HepG2 (cell line): ENCODE measurements around the gene SYS1. TPM values are rescaled to one million over a fixed set of nuclear protein-coding genes. Genes with fewer than 3 reads are reported as not detected.

Experiments
- HMG20A ChIP-seq: IDR thresholded peaks from 2 replicates; pipeline ENCODE4 v1.6.1; 2016; ENCODE audit warnings: borderline replicate concordance
- IRF2 ChIP-seq: IDR thresholded peaks from 2 replicates; pipeline ENCODE4 v1.6.1; 2018; ENCODE audit warnings: missing genetic modification reagents, missing compliant biosample characterization
- PCBP2 ChIP-seq: fragments of 200-400 bp; formaldehyde crosslinking; optimal IDR thresholded peaks from 2 replicates; pipeline ENCODE3; 2018; ENCODE audit warnings: low read length, low read depth; ENCODE audit not compliant: poor library complexity, severe bottlenecking
- RFX3 ChIP-seq: IDR thresholded peaks from 2 replicates; pipeline ENCODE4 v1.6.1; 2016; ENCODE audit warnings: missing biosample characterization, missing genetic modification reagents
- ZNF329 ChIP-seq: sonication (generic); formaldehyde crosslinking; IDR thresholded peaks from 2 replicates; pipeline ENCODE4 v1.9.0; 2021; ENCODE audit warnings: low read depth, mild to moderate bottlenecking, missing genetic modification reagents
- ZNF34 ChIP-seq: sonication (generic); formaldehyde crosslinking; IDR thresholded peaks from 2 replicates; pipeline ENCODE4 v1.4.0; 2020; ENCODE audit warnings: mild to moderate bottlenecking, missing genetic modification reagents, borderline replicate concordance
- ZNF546 ChIP-seq: sonication (generic); formaldehyde crosslinking; conservative IDR thresholded peaks from 2 replicates; pipeline ENCODE4 v1.8.1; 2023; ENCODE audit warnings: mild to moderate bottlenecking, missing genetic modification reagents
- ZNF550 ChIP-seq: sonication (generic); formaldehyde crosslinking; IDR thresholded peaks from 2 replicates; pipeline ENCODE4 v1.4.0; 2020; ENCODE audit warnings: mild to moderate bottlenecking, missing genetic modification reagents, borderline replicate concordance
- ZNF850 ChIP-seq: sonication (generic); formaldehyde crosslinking; conservative IDR thresholded peaks from 2 replicates; pipeline ENCODE4 v1.9.0; 2021; ENCODE audit warnings: mild to moderate bottlenecking, missing genetic modification reagents
- polyA plus RNA-seq, 8 experiments: library from polyadenylated mRNA; depleted of rRNA in 3 of 8; stranded (reverse) in 7 of 8; unstranded in 1 of 8; fragments of >200 nt; fragmentation: Illumina TruSeq in 4 of 8; extraction: Trizol in 4 of 8; gene quantifications; 2 replicates each; pipeline versions ENCODE4 v1.2.1 to v1.2.3, GENCODE V29; 2011 to 2016; ENCODE audit warnings: low read depth in 4 of 8, missing spikeins in 1 of 8, mixed read lengths in 1 of 8; ENCODE audit not compliant: insufficient read depth in 1 of 8
- total RNA-seq, 5 experiments: library from RNA; depleted of rRNA; stranded (reverse); fragments of >200 nt; fragmentation: Illumina TruSeq; extraction: Trizol; gene quantifications; 2 replicates each; pipeline ENCODE4 v1.2.3, GENCODE V29; 2016; ENCODE audit warnings: low read depth in 1 of 5
- TF ChIP-seq, protein P1 (sequence below): sonication (generic); formaldehyde crosslinking; IDR thresholded peaks from 2 replicates; pipeline ENCODE4 v1.4.0; 2020; ENCODE audit warnings: missing genetic modification reagents
- TF ChIP-seq, protein P2 (sequence below): sonication (generic); formaldehyde crosslinking; IDR thresholded peaks from 2 replicates; pipeline ENCODE4 v1.4.0; 2020; ENCODE audit warnings: missing genetic modification reagents, mild to moderate bottlenecking, borderline replicate concordance
- TF ChIP-seq, protein P3 (sequence below): IDR thresholded peaks from 2 replicates; pipeline ENCODE4 v1.6.1; 2018; ENCODE audit warnings: missing genetic modification reagents
- TF ChIP-seq, protein P4 (sequence below): sonication (generic); formaldehyde crosslinking; IDR thresholded peaks from 2 replicates; pipeline ENCODE4 v1.8.0; 2022; ENCODE audit warnings: missing genetic modification reagents, mild to moderate bottlenecking, borderline replicate concordance
- TF ChIP-seq, protein P5 (sequence below): IDR thresholded peaks from 2 replicates; pipeline ENCODE4 v1.6.1; 2016
- TF ChIP-seq, protein P6 (sequence below): IDR thresholded peaks from 2 replicates; pipeline ENCODE4 v1.6.1; 2016; ENCODE audit warnings: low read depth
- TF ChIP-seq, protein P7 (sequence below): sonication (generic); formaldehyde crosslinking; IDR thresholded peaks from 2 replicates; pipeline ENCODE4 v1.4.0; 2020; ENCODE audit warnings: mild to moderate bottlenecking, missing genetic modification reagents, borderline replicate concordance

The SYS1 gene
- total and polyA plus RNA-seq, 2 of the 13 experiments (the other 11 are each of a cell fraction or from before 2014, with no cell fraction given) = 38.3 to 65.6 TPM

DNA sequence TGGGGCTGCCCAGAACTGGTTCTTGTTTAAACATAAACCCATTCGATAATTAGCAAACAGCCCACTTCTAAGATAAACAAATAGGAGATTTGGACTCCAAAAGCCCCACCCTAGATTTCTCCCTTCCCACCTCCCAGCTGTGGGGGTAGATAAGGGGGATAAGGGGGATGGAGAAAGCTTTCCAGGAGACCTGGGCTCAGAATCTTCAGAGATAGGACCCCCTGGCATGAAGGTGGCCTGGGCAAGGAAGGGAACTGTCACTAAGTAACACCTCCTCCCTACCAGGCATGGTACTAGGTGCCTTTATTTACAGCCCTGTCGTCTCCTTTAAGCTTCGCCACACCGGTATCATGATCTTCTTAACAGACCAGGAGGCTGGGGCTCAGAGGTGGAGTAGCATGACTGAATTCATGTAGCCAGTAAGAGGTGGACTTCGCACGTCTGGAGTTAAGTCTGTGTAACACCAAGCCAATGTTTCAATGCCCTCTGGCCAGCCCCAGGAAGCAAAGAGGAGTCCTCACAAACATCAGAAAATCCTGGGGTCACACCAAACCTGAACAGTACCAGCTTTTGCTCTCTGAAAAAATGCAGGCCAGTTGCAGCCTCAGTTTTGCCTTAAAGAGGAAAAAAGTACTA, 19.3 kb upstream of the SYS1 start (continued):
- TF ChIP-seq, protein P1, sequence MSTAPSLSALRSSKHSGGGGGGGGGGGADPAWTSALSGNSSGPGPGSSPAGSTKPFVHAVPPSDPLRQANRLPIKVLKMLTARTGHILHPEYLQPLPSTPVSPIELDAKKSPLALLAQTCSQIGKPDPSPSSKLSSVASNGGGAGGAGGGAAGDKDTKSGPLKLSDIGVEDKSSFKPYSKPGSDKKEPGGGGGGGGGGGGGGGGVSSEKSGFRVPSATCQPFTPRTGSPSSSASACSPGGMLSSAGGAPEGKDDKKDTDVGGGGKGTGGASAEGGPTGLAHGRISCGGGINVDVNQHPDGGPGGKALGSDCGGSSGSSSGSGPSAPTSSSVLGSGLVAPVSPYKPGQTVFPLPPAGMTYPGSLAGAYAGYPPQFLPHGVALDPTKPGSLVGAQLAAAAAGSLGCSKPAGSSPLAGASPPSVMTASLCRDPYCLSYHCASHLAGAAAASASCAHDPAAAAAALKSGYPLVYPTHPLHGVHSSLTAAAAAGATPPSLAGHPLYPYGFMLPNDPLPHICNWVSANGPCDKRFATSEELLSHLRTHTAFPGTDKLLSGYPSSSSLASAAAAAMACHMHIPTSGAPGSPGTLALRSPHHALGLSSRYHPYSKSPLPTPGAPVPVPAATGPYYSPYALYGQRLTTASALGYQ (CRISPR knock-in tag) = 0 out of 2 replicates have a peak, but pooled peaks have one; percentile 15
- TF ChIP-seq, protein P2, sequence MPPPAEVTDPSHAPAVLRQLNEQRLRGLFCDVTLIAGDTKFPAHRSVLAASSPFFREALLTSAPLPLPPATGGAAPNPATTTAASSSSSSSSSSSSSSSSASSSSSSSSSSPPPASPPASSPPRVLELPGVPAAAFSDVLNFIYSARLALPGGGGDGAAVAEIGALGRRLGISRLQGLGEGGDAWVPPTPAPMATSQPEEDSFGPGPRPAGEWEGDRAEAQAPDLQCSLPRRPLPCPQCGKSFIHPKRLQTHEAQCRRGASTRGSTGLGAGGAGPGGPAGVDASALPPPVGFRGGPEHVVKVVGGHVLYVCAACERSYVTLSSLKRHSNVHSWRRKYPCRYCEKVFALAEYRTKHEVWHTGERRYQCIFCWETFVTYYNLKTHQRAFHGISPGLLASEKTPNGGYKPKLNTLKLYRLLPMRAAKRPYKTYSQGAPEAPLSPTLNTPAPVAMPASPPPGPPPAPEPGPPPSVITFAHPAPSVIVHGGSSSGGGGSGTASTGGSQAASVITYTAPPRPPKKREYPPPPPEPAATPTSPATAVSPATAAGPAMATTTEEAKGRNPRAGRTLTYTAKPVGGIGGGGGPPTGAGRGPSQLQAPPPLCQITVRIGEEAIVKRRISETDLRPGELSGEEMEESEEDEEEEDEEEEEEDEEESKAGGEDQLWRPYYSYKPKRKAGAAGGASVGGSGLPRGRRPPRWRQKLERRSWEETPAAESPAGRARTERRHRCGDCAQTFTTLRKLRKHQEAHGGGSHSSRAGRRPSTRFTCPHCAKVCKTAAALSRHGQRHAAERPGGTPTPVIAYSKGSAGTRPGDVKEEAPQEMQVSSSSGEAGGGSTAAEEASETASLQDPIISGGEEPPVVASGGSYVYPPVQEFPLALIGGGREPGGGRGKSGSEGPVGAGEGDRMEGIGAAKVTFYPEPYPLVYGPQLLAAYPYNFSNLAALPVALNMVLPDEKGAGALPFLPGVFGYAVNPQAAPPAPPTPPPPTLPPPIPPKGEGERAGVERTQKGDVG (CRISPR knock-in tag) = 0 out of 2 replicates have a peak, but pooled peaks have one; percentile 17
- TF ChIP-seq IRF2 (CRISPR knock-in tag) = no peak; the same call in 1 of the 2 replicates
- TF ChIP-seq HMG20A (CRISPR knock-in tag) = no peak
- no peak for TF ChIP-seq ZNF546
- TF ChIP-seq, protein P3, sequence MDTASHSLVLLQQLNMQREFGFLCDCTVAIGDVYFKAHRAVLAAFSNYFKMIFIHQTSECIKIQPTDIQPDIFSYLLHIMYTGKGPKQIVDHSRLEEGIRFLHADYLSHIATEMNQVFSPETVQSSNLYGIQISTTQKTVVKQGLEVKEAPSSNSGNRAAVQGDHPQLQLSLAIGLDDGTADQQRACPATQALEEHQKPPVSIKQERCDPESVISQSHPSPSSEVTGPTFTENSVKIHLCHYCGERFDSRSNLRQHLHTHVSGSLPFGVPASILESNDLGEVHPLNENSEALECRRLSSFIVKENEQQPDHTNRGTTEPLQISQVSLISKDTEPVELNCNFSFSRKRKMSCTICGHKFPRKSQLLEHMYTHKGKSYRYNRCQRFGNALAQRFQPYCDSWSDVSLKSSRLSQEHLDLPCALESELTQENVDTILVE = peak; percentile 1; the same call in 1 of the 2 replicates
- TF ChIP-seq ZNF550 = 0 out of 2 replicates have a peak, but pooled peaks have one; percentile 48
- TF ChIP-seq, protein P4, sequence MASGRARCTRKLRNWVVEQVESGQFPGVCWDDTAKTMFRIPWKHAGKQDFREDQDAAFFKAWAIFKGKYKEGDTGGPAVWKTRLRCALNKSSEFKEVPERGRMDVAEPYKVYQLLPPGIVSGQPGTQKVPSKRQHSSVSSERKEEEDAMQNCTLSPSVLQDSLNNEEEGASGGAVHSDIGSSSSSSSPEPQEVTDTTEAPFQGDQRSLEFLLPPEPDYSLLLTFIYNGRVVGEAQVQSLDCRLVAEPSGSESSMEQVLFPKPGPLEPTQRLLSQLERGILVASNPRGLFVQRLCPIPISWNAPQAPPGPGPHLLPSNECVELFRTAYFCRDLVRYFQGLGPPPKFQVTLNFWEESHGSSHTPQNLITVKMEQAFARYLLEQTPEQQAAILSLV (CRISPR knock-in tag) = no peak
- peak; percentile 59 for TF ChIP-seq PCBP2
- TF ChIP-seq, protein P5, sequence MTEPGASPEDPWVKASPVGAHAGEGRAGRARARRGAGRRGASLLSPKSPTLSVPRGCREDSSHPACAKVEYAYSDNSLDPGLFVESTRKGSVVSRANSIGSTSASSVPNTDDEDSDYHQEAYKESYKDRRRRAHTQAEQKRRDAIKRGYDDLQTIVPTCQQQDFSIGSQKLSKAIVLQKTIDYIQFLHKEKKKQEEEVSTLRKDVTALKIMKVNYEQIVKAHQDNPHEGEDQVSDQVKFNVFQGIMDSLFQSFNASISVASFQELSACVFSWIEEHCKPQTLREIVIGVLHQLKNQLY (CRISPR knock-in tag) = peak; percentile 25; the same call in 1 of the 2 replicates
- TF ChIP-seq, protein P6, sequence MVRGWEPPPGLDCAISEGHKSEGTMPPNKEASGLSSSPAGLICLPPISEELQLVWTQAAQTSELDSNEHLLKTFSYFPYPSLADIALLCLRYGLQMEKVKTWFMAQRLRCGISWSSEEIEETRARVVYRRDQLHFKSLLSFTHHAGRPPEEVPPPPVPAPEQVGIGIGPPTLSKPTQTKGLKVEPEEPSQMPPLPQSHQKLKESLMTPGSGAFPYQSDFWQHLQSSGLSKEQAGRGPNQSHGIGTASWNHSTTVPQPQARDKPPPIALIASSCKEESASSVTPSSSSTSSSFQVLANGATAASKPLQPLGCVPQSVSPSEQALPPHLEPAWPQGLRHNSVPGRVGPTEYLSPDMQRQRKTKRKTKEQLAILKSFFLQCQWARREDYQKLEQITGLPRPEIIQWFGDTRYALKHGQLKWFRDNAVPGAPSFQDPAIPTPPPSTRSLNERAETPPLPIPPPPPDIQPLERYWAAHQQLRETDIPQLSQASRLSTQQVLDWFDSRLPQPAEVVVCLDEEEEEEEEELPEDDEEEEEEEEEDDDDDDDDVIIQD = no peak
- TF ChIP-seq ZNF34 (CRISPR knock-in tag) = no peak; the same call in 1 of the 2 replicates
- no peak for TF ChIP-seq RFX3 (CRISPR knock-in tag)
- peak; percentile 82; the same call in 1 of the 2 replicates for TF ChIP-seq ZNF850 (CRISPR knock-in tag)
- TF ChIP-seq ZNF329 (CRISPR knock-in tag) = no peak
- TF ChIP-seq, protein P7, sequence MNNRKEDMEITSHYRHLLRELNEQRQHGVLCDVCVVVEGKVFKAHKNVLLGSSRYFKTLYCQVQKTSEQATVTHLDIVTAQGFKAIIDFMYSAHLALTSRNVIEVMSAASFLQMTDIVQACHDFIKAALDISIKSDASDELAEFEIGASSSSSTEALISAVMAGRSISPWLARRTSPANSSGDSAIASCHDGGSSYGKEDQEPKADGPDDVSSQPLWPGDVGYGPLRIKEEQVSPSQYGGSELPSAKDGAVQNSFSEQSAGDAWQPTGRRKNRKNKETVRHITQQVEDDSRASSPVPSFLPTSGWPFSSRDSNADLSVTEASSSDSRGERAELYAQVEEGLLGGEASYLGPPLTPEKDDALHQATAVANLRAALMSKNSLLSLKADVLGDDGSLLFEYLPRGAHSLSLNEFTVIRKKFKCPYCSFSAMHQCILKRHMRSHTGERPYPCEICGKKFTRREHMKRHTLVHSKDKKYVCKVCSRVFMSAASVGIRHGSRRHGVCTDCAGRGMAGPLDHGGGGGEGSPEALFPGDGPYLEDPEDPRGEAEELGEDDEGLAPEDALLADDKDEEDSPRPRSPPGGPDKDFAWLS (CRISPR knock-in tag) = peak; percentile 89; the same call in 1 of the 2 replicates
